ENCODE measurements around the gene NUAK1.

Gene NUAK1

GRCh38 chr12:106082216-106083175 is 56.3 kb downstream of the NUAK1 start:
- DNase-seq (ENCODE audit: insufficient read length, low spot score) (no peak), FAIRE-seq (no peak)
- TF ChIP-seq CTCF (IDR thresholded peaks at IDR 0.05; ENCODE audit: insufficient read depth, missing control alignments), result no peak

GRCh38 chr12:106081606-106082005 is 57.1 kb downstream of the NUAK1 start:
- DNase-seq (ENCODE audit: insufficient read length, low spot score) (no peak), FAIRE-seq (no peak)
- no peak for TF ChIP-seq CTCF (IDR thresholded peaks at IDR 0.05; ENCODE audit: insufficient read depth, missing control alignments)

GRCh38 chr12:106080791-106081170 is 58.0 kb downstream of the NUAK1 start:
- FAIRE-seq (no peak), DNase-seq (ENCODE audit: insufficient read length, low spot score) (no peak)
- no peak for TF ChIP-seq CTCF (IDR thresholded peaks at IDR 0.05; ENCODE audit: insufficient read depth, missing control alignments)

GRCh38 chr12:106080041-106080790 is 58.5 kb downstream of the NUAK1 start:
- FAIRE-seq (no peak), DNase-seq (ENCODE audit: insufficient read length, low spot score) (no peak)
- no peak for TF ChIP-seq CTCF (IDR thresholded peaks at IDR 0.05; ENCODE audit: insufficient read depth, missing control alignments)

- no peak for TF ChIP-seq CTCF (IDR thresholded peaks at IDR 0.05; ENCODE audit: insufficient read depth, missing control alignments)
- FAIRE-seq, result no peak
- no peak for DNase-seq (ENCODE audit: insufficient read length, low spot score)
Observed at GRCh38 chr12:106079148-106079738, 59.5 kb downstream of the NUAK1 start.

- FAIRE-seq (no peak), DNase-seq (ENCODE audit: insufficient read length, low spot score) (no peak)
- TF ChIP-seq CTCF (IDR thresholded peaks at IDR 0.05; ENCODE audit: insufficient read depth, missing control alignments), result no peak
Observed at GRCh38 chr12:106078358-106079010, 60.3 kb downstream of the NUAK1 start.
